ENCODE data around the gene TRIOBP.

TRIOBP gene

GRCh38 chr22:37750596-37751162 is 53.8 kb downstream of the TRIOBP start:
- no peak for DNase-seq (ENCODE audit: low read depth in 2 of 2)

DNA sequence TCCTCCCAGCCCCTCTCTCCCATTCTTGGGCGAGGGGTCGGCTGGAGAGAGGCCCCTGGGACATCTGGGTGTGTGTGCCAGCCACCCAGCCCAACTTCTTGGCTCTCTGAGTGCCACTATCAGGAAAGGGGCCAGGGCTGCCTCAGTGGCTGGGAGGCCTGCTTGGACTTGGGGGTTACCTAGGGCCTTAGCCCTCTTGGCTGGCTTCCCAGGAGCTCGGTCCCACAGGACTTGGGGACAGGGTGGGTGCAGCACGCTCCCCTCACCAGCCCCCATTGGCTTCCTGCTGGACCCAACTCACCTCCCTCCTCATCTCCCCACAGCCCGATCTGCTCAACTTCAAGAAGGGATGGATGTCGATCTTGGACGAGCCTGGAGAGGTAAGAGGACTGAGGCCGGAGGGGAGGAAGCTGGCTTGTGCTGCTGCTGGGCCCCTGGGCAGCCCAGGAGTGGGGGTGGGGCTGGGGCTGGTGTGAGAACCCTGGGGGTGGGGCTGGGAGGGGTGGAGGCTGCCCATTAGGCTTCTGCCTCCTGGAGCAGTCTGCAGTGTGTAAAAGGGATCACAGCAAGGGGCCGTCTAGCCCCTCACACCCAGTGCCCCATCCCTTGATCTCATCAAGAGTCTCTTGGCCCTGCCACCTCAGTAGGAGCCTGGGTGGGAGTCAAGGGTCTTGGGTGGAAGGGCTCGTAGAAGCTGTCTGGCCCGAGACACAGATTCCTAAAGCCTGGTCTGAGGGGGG is 54.8 kb downstream of the TRIOBP start:
- DNase-seq (ENCODE audit: low read depth in 2 of 2), result no peak

GRCh38 chr22:37752189-37753087 is 55.6 kb downstream of the TRIOBP start:
- DNase-seq (ENCODE audit: low read depth in 2 of 2), result no peak

DNA sequence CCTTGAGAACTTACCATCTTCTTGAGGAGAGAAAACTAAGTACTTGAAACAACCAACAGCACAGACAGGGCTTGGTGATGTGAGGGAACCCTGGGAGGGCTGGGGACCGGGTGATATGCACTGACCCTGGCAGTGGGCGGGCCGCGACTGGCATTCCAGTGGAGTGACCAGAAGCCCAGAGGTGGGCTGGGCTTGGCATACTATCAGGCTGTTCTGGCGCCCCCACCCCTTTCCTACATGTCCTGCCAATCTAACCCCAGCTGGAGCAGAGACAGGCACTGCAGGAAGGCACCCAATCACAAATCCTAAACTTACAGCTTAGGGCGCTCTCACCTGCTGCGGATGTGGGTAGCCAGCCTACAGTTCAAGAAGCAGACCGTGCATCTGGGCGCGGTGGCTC is 56.9 kb downstream of the TRIOBP start:
- no peak for DNase-seq (ENCODE audit: low read depth in 2 of 2)

GRCh38 chr22:37757663-37758062 is 60.8 kb downstream of the TRIOBP start:
- no peak for DNase-seq (ENCODE audit: low read depth in 2 of 2)

GRCh38 chr22:37758694-37759093 is 61.8 kb downstream of the TRIOBP start:
- DNase-seq (ENCODE audit: low read depth in 2 of 2), result no peak

DNA sequence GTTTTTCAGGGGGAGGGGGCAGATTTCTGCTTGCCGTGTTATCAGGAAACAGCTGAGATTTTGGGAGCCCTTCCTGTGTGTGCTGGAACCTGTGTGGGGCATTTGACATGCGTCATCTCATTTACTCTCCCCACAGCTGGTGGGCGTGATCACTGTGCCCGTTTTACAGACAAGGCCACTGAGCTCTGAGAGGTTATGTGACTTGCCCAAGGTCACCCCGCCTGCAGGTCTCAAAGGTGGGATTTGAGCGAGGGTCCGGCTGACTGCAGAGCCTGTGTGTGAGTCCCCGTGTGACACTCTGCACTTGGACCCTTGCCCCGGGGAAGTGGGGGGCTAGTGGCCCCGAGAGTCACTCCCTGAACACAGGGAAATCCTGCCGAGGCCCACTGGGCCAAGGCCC is 62.4 kb downstream of the TRIOBP start:
- DNase-seq (ENCODE audit: low read depth in 2 of 2), result no peak

DNA sequence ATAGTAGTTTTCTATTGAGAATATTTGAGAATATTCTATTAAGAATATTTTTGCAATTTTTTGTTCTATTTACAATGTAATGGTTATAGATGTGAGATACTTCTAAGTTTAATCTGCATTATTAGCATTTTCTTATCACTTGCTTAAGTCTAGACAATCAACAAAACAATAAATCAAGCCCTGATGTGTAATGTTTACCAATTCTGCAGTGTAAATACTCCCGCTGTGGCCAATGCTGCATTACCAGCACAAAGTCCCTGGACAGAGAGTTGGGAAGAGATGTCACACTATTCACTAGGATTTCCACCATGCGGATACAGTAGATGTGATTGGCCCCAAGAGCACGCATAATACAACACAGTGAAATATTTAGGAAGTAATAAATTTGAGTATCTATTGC is 63.3 kb downstream of the TRIOBP start:
- no peak for DNase-seq (ENCODE audit: low read depth in 2 of 2)

DNA sequence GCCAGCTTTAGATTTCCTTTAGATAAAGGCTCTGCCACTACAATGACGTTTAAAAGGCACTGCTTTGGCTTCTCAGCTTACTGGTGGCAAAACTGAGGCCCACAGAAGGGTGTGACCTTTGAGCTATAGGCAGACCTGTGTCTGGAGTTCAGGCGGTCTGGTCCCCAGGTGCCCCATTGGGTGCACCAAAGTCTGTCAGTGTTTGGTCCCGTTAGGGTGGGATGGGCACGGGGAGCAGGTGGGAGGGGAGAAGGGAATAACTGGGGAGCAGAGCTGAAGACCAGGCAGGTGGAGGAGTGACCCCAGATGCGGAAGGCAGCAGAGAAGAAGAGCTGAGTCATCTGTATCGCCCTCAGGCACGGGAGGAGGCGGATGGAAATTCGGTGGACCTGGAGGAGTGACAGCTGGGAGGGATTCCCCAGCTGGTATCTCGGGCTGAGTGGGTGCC is 65.6 kb downstream of the TRIOBP start:
- no peak for DNase-seq (ENCODE audit: low read depth in 2 of 2)

- DNase-seq (ENCODE audit: low read depth in 2 of 2), result no peak
Measured at GRCh38 chr22:37763012-37763411, 66.2 kb downstream of the TRIOBP start.

GRCh38 chr22:37763652-37764051 is 66.8 kb downstream of the TRIOBP start:
- DNase-seq (ENCODE audit: low read depth in 2 of 2), result no peak

DNA sequence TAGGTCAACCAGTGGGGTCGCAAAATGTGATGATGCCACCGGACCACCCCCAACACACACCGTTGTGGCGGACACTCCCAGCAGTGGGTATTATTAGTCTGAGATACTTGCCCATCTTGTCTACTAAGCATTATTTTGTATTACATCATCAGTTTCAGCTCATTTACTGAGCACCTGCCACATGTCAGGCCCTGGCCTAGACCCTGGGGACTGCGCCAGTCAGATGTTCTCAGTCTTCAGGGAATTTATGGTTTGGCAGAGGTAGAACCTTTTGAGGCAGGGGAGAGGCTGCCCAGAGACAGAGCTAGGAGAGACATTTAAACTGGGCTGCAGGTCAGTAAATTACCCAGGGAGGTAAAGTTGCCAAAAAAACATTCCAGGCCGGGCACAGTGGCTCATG is 67.8 kb downstream of the TRIOBP start:
- DNase-seq (ENCODE audit: low read depth in 2 of 2), result no peak

DNA sequence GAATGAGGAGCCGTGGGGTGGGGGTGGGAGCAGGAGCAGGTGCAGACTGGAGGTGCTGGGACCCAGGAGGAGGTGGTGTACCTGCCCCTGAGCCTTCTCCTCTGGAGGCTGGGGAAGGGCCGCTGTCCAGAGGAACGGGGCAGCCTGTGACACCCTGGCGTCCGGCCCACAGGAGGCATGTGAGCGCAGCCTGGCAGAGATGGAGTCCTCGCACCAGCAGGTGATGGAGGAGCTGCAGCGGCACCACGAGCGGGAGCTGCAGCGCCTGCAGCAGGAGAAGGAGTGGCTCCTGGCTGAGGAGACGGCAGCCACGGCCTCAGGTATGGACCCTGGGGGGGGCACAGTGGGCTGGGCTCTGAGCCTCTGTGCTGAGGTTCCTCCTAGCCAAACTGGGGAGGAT is 68.7 kb downstream of the TRIOBP start:
- no peak for DNase-seq (ENCODE audit: low read depth in 2 of 2)

DNA sequence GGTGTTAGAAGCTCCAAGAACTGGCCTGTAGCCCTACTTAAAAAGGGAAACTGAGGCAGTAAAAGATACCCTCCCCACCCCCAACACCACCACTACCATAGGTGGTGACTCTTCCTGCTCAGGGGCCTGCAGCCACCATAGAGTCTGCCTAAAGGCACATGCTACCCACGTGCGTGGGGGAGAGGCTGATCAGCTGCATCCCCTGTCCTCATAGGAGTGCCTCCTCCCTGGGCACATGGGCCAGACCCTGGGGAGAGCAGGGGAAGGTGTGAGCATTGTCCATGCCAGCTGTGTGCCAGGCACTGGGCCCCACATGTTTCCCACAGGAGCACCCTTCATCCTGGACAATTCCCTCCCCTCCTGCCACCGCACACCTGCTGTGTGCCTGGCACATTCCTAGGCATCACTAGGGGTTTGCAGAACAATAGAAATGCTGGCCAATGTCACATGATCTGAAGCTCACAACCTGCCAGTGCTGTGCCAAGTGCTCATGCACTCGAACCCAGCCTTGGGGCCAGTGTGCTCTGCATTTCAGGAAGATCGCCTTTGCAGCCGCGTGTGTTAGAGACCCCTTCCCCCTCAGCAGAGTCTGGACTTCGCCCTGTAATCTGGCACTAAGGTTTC is 69.2 kb downstream of the TRIOBP start:
- no peak for DNase-seq (ENCODE audit: low read depth in 2 of 2)

- DNase-seq (ENCODE audit: low read depth in 2 of 2), result no peak
Measured at GRCh38 chr22:37768273-37768672, 71.4 kb downstream of the TRIOBP start.

GRCh38 chr22:37769056-37769455 is 72.2 kb downstream of the TRIOBP start:
- no peak for DNase-seq (ENCODE audit: low read depth in 2 of 2)

- no peak for DNase-seq (ENCODE audit: low read depth in 2 of 2)
Measured at GRCh38 chr22:37771081-37771480, 74.2 kb downstream of the TRIOBP start.

GRCh38 chr22:37771702-37772427 is 75.0 kb downstream of the TRIOBP start:
- no peak for DNase-seq (ENCODE audit: low read depth in 2 of 2)

DNA sequence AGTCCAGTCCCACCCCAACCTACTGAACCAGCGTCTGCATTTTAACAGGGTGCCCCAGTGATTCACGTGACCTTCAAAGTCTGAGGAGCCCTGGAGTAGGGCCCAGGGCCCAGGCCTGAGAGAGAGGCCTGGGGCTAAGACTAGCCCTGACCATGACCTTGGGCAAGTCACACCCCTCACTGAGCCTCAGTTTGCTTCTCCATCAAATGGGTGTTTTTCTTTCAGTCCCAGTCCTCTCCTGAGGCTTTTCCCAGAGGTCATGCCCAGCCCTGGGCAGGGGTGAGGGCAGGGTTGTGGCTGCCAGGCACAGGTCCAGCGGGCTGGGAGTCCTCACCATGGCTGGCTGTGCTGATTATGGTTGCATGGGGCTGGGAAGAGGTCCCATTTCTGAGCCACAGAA is 77.9 kb downstream of the TRIOBP start:
- no peak for DNase-seq (ENCODE audit: low read depth in 2 of 2)

DNA sequence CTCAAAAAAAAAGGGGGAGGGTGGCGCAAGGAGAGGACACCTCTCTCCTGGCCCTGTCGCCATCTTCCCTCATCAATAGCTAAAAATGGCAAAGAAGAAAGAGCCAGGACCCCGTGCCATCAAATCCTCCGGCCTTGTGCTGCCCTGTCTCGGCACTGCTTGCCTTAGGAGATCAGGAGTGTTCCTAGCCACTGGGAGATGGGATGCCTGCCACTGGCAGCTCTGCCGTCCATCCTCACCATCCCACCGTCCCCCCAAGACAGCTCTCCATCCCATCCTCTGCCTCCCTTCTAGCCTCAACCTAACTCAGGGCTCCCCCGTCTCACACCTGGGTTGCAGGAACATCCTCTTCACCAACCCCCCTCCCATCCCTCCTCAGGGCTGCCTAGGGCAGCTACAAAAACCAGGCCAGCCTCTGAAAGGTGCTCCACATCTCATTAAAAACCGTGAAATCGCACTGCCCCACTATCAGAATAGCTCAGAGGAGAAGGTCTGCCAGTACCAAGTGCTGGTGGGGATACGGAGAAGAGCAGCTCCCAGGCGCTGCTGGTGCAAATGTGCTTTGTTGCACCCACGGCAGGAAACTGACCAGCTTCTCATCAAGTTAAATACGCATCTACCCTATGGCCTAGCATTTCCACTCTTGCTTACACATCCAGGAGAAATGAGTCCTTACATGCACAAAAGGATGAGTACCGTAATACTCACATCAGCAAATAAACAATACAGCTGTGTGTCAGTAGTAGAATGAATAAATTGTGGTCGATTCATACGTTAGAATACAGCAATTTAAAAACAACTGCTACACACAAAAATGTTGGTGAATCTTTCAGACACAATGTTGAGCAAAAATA is 79.2 kb downstream of the TRIOBP start:
- no peak for DNase-seq (ENCODE audit: low read depth in 2 of 2)

DNA sequence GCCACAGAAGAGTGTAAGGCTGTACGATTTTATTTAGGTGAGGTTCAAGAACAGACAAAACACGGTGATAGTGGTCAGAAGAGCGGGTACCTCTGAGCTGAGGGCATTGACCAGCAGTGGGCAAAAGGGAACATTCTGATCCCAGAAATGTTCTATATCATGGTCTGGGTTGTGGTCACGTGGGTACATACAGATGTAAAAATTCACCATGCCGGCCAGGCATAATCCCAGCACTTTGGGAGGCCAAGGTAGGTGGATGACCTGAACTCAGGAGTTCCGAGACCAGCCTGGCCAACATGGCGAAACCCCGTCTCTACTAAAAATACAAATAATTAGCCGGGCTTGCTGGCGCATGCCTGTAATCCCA is 79.8 kb downstream of the TRIOBP start:
- no peak for DNase-seq (ENCODE audit: low read depth in 2 of 2)
